K562 (cell line): ENCODE results near the gene JUND. TPM values are rescaled to one million over a fixed set of nuclear protein-coding genes. Genes with fewer than 3 reads are reported as not detected.

Experiments
- ASH1L ChIP-seq: fragments of 450-650 bp; IDR thresholded peaks from 2 replicates; pipeline ENCODE4 v1.6.1; 2018; ENCODE audit warnings: borderline replicate concordance, mild to moderate bottlenecking, low read depth; ENCODE audit not compliant: partially characterized antibody
- HDAC2 ChIP-seq: fragments of 450-650 bp; IDR thresholded peaks from 2 replicates; pipeline ENCODE4 v1.6.1; 2016; ENCODE audit warnings: mild to moderate bottlenecking
- KLF1 ChIP-seq: fragments of 450-650 bp; IDR thresholded peaks from 2 replicates; pipeline ENCODE4 v1.6.1; 2016; ENCODE audit warnings: missing genetic modification characterization, missing compliant biosample characterization
- POLR3G ChIP-seq: IDR thresholded peaks from 2 replicates; pipeline ENCODE4 v1.6.1; 2011; ENCODE audit not compliant: insufficient read length, insufficient replicate concordance; ENCODE audit errors: extremely low read depth
- RBM25 ChIP-seq: fragments of 200-400 bp; formaldehyde crosslinking; IDR thresholded peaks from 2 replicates; pipeline ENCODE4 v1.6.1; 2018; ENCODE audit warnings: low read length, low read depth, moderate library complexity; ENCODE audit not compliant: severe bottlenecking
- SMARCA4 ChIP-seq: fragments of 450-650 bp; IDR thresholded peaks from 2 replicates; pipeline ENCODE4 v1.6.1; 2016
- SMARCA5 ChIP-seq: fragments of 450-650 bp; IDR thresholded peaks from 2 replicates; pipeline ENCODE4 v1.6.1; 2016
- XRCC5 ChIP-seq: fragments of 200-400 bp; formaldehyde crosslinking; IDR thresholded peaks from 2 replicates; pipeline ENCODE4 v1.6.1; 2017; ENCODE audit warnings: low read depth, mild to moderate bottlenecking, low read length
- YY1 ChIP-seq, 3 experiments: IDR thresholded peaks; 2 replicates each; pipeline ENCODE4 v1.6.1; 2011; ENCODE audit warnings: low read length in 2 of 3, mild to moderate bottlenecking in 2 of 3, moderate library complexity in 2 of 3, borderline replicate concordance in 1 of 3, control low read depth in 1 of 3, low read depth in 1 of 3; ENCODE audit not compliant: insufficient read depth in 3 of 3, insufficient replicate concordance in 2 of 3, control insufficient read depth in 1 of 3, insufficient read length in 1 of 3; ENCODE audit errors: extremely low read depth in 1 of 3
- ZNF143 ChIP-seq: sonication (generic); formaldehyde crosslinking; IDR thresholded peaks from 2 replicates; pipeline ENCODE4 v1.9.0; 2022; ENCODE audit warnings: mild to moderate bottlenecking, missing genetic modification reagents
- ZNF146 ChIP-seq: IDR thresholded peaks from one replicate; pipeline ENCODE4 v1.6.1; 2018; ENCODE audit warnings: missing compliant biosample characterization; ENCODE audit not compliant: unreplicated experiment
- ZNF354B ChIP-seq: fragments of 250-450 bp; sonication (Bioruptor Pico); IDR thresholded peaks from 2 replicates; pipeline ENCODE4 v1.4.0; 2020
- polyA plus RNA-seq, 8 experiments: library from polyadenylated mRNA; depleted of rRNA in 4 of 8; stranded (reverse) in 5 of 8; unstranded in 3 of 8; fragments of >200 nt; fragmentation: Nextera tagmentation in 2 of 8; fragmentation: Illumina TruSeq in 1 of 8; extraction: Ambion mirVana in 2 of 8; extraction: Trizol in 1 of 8; gene quantifications; 2 replicates each; pipeline versions ENCODE4 v1.2.1 to v1.2.3, GENCODE V29; 2011 to 2014; ENCODE audit warnings: inconsistent platforms in 1 of 8, missing spikeins in 1 of 8
- total RNA-seq, 7 experiments: library from RNA; depleted of rRNA in 6 of 7; stranded (reverse); fragments of >200 nt in 6 of 7; fragmentation: Illumina TruSeq in 2 of 7; extraction: Trizol in 2 of 7; gene quantifications; 2 replicates each; pipeline versions ENCODE4 v1.2.1 to v1.2.3, GENCODE V29; 2011 to 2021; ENCODE audit warnings: low replicate concordance in 1 of 7
- TF ChIP-seq, protein P1 (sequence below): fragments of 200-400 bp; formaldehyde crosslinking; IDR thresholded peaks from 2 replicates; pipeline ENCODE4 v1.6.1; 2017; ENCODE audit warnings: mild to moderate bottlenecking, low read depth, low read length, moderate library complexity
- TF ChIP-seq, protein P2 (sequence below), 2 experiments: IDR thresholded peaks; 2 replicates each; pipeline ENCODE4 v1.6.1; 2012; ENCODE audit warnings: improper control_type of control experiment in 2 of 2, low read depth in 2 of 2, low read length in 2 of 2, borderline replicate concordance in 1 of 2
- TF ChIP-seq, protein P3 (sequence below): sonication (generic); formaldehyde crosslinking; IDR thresholded peaks from 2 replicates; pipeline ENCODE4 v1.8.0; 2022; ENCODE audit warnings: missing genetic modification reagents, mild to moderate bottlenecking, moderate library complexity, borderline replicate concordance
- TF ChIP-seq, protein P4 (sequence below): fragments of 450-650 bp; IDR thresholded peaks from 2 replicates; pipeline ENCODE4 v1.6.1; 2016; ENCODE audit warnings: borderline replicate concordance
- TF ChIP-seq, protein P5 (sequence below): fragments of 450-650 bp; IDR thresholded peaks from 2 replicates; pipeline ENCODE4 v1.6.1; 2016

The JUND gene
- total and polyA plus RNA-seq, 9 of the 15 experiments (the other 6 are each of a cell fraction or from before 2014, with no cell fraction given) = 6.4 to 286 (median 42.3) TPM

DNA sequence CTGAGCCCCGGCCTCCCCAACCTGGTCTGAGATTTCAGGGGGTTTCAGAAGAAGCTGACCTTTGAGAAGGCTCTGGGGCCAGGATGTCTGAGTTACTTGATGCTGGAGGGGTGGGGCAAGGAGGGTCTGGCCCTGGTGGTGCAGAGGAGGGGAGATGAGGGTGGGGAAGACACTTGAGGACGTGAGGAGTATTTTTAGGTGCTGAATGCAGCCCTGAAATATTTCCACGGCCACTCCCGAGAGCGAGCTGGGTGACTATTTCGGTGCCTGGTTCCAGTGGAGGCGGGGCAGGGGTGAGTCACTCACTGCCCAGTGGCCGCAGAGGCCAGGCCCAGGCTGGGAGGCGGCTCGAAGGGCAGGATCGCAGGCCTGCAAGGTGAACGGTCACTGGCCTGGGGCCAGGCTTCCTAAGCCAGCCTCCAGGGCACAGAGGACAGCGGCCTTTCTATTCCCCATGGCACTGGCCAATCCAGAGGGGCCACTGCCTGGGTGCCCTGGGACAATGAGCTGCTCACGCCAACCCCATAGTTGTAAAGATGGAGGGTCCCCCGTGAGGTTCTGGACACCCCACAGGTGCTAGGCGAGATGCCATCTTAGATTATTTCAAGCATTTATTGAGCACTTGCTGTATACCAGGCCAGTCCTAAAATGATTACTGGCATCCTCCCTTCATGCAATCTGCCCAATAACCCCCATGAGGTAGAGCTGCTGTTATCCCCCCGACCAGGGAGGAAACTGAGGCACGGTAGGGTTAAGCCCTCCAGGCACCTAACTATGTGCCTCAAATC lies 19.7 kb upstream of the JUND start (continued):
- TF ChIP-seq, protein P1, sequence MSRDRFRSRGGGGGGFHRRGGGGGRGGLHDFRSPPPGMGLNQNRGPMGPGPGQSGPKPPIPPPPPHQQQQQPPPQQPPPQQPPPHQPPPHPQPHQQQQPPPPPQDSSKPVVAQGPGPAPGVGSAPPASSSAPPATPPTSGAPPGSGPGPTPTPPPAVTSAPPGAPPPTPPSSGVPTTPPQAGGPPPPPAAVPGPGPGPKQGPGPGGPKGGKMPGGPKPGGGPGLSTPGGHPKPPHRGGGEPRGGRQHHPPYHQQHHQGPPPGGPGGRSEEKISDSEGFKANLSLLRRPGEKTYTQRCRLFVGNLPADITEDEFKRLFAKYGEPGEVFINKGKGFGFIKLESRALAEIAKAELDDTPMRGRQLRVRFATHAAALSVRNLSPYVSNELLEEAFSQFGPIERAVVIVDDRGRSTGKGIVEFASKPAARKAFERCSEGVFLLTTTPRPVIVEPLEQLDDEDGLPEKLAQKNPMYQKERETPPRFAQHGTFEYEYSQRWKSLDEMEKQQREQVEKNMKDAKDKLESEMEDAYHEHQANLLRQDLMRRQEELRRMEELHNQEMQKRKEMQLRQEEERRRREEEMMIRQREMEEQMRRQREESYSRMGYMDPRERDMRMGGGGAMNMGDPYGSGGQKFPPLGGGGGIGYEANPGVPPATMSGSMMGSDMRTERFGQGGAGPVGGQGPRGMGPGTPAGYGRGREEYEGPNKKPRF = no peak
- TF ChIP-seq ZNF354B (CRISPR knock-in tag) = no peak
- TF ChIP-seq ZNF146 (CRISPR knock-in tag) = no peak
- peak; percentile 46; the same call in 1 of the 2 replicates for TF ChIP-seq SMARCA5
- TF ChIP-seq POLR3G = no peak
- no peak for TF ChIP-seq ASH1L
- 0 out of 2 replicates have a peak, but pooled peaks have one; percentile 25 for TF ChIP-seq XRCC5
- TF ChIP-seq, protein P2, sequence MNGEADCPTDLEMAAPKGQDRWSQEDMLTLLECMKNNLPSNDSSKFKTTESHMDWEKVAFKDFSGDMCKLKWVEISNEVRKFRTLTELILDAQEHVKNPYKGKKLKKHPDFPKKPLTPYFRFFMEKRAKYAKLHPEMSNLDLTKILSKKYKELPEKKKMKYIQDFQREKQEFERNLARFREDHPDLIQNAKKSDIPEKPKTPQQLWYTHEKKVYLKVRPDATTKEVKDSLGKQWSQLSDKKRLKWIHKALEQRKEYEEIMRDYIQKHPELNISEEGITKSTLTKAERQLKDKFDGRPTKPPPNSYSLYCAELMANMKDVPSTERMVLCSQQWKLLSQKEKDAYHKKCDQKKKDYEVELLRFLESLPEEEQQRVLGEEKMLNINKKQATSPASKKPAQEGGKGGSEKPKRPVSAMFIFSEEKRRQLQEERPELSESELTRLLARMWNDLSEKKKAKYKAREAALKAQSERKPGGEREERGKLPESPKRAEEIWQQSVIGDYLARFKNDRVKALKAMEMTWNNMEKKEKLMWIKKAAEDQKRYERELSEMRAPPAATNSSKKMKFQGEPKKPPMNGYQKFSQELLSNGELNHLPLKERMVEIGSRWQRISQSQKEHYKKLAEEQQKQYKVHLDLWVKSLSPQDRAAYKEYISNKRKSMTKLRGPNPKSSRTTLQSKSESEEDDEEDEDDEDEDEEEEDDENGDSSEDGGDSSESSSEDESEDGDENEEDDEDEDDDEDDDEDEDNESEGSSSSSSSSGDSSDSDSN (IDR thresholded peaks at IDR 0.05; ENCODE audit: borderline replicate concordance in 1 of 2, low read depth in 2 of 2, low read length in 2 of 2) = peak in 1 of 2 experiments; percentile 66; a peak in 1 of 4 replicates
- TF ChIP-seq RBM25 = peak; percentile 36
- peak in 1 of 3 experiments; percentile 22 for TF ChIP-seq YY1 (IDR thresholded peaks at IDR 0.05; ENCODE audit: borderline replicate concordance in 1 of 3, control insufficient read depth in 1 of 3, extremely low read depth in 1 of 3, insufficient read depth in 3 of 3, insufficient read length in 1 of 3, insufficient replicate concordance in 2 of 3, low read depth in 1 of 3, low read length in 2 of 3)
- 0 out of 2 replicates have a peak, but pooled peaks have one; percentile 45 for TF ChIP-seq HDAC2
- TF ChIP-seq SMARCA4 = peak; percentile 67
- TF ChIP-seq, protein P3, sequence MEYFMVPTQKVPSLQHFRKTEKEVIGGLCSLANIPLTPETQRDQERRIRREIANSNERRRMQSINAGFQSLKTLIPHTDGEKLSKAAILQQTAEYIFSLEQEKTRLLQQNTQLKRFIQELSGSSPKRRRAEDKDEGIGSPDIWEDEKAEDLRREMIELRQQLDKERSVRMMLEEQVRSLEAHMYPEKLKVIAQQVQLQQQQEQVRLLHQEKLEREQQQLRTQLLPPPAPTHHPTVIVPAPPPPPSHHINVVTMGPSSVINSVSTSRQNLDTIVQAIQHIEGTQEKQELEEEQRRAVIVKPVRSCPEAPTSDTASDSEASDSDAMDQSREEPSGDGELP (CRISPR knock-in tag) = peak; percentile 41; the same call in 1 of the 2 replicates
- 0 out of 2 replicates have a peak, but pooled peaks have one; percentile 30 for TF ChIP-seq ZNF143 (CRISPR knock-in tag)
- TF ChIP-seq, protein P4, sequence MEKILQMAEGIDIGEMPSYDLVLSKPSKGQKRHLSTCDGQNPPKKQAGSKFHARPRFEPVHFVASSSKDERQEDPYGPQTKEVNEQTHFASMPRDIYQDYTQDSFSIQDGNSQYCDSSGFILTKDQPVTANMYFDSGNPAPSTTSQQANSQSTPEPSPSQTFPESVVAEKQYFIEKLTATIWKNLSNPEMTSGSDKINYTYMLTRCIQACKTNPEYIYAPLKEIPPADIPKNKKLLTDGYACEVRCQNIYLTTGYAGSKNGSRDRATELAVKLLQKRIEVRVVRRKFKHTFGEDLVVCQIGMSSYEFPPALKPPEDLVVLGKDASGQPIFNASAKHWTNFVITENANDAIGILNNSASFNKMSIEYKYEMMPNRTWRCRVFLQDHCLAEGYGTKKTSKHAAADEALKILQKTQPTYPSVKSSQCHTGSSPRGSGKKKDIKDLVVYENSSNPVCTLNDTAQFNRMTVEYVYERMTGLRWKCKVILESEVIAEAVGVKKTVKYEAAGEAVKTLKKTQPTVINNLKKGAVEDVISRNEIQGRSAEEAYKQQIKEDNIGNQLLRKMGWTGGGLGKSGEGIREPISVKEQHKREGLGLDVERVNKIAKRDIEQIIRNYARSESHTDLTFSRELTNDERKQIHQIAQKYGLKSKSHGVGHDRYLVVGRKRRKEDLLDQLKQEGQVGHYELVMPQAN = no peak
- TF ChIP-seq, protein P5, sequence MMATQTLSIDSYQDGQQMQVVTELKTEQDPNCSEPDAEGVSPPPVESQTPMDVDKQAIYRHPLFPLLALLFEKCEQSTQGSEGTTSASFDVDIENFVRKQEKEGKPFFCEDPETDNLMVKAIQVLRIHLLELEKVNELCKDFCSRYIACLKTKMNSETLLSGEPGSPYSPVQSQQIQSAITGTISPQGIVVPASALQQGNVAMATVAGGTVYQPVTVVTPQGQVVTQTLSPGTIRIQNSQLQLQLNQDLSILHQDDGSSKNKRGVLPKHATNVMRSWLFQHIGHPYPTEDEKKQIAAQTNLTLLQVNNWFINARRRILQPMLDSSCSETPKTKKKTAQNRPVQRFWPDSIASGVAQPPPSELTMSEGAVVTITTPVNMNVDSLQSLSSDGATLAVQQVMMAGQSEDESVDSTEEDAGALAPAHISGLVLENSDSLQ = 0 out of 2 replicates have a peak, but pooled peaks have one; percentile 25
- no peak for TF ChIP-seq KLF1 (tag)
